GM15510 (cell line): ENCODE measurements around the gene RNF19B.

ENCODE experiments used
- POLR2A ChIP-seq: IDR thresholded peaks from 3 replicates; pipeline ENCODE4 v1.6.1; 2011; ENCODE audit warnings: borderline replicate concordance; ENCODE audit not compliant: insufficient read length; ENCODE audit errors: extremely low read depth

The RNF19B gene

DNA sequence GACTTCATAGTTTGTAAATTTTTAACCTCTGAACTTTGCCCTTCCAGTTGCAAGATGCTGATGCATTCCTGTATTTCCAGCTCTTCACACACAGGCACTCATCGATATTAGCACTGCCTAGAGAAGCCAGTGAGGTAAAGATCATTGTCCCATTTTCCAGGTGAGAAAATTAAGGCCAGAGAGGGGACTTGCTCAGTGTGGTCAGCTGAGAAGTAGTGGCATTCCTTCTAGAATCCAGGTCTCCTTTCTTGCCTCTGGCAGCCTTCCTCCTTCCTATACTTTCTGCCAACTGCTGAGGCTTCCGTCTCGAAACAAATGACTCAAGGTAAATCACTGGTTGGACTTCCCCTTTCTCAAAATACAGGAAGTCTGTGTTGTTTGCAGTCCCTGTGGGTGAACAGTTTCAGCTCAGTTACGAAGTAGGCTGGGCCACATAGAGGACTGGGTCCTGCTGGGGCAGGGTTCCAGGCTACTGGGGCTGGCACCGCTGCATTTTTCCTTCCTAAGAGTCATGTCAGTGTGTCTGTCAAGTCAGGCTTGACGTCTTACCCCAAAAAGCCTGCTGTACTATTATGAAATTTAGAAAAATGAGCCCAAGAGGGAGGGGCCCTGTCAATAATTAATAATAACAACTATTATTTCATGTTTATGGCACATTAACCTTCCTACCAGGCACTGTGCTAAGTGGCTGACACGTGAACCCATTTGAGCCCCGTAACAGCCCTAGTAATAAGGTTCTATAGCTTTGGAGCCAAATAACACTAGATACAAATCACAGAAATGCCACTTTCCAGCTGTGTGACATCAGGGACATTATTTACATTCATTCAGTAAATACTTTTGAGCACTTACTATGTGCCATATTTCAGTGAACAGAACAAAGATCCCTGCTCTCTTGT is 16.6 kb upstream of the RNF19B start:
- TF ChIP-seq POLR2A = peak; percentile 56

DNA sequence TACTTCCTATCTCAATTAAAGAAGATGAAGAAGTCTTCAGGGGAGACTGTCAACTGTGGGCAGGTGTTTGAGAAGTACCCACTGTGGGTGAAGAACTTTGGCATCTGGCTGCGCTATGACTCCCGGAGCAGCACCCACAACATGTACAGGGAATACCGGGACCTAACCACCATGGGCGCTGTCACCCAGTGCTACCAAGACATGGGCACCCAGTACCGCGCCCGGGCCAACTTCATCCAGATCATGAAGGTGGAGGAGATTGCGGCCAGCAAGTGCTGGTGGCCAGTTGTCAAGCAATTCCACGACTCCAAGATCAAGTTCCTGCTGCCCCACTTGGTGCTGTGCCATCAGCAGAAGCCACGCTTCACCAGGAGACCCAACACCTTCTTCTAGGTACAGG is 15.5 kb upstream of the RNF19B start:
- no peak for TF ChIP-seq POLR2A

DNA sequence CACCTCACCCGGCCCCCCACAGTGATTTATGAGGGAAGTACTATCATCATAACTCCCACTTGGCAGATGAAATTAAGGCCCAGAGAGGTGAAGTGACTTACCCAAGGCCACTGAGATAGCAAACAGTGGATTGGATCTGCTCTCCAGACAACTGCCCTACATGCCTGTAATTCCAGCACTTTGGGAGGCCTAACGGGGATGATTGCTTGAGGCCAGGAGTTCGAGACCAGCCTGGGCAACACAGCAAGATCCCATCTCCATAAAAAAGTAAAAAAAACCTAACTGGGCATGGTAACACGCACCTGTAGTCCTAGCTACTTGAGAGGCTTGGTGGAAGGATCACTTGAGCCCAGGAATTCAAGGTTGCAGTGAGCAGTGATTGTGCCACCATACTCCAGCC is 14.2 kb upstream of the RNF19B start:
- no peak for TF ChIP-seq POLR2A

DNA sequence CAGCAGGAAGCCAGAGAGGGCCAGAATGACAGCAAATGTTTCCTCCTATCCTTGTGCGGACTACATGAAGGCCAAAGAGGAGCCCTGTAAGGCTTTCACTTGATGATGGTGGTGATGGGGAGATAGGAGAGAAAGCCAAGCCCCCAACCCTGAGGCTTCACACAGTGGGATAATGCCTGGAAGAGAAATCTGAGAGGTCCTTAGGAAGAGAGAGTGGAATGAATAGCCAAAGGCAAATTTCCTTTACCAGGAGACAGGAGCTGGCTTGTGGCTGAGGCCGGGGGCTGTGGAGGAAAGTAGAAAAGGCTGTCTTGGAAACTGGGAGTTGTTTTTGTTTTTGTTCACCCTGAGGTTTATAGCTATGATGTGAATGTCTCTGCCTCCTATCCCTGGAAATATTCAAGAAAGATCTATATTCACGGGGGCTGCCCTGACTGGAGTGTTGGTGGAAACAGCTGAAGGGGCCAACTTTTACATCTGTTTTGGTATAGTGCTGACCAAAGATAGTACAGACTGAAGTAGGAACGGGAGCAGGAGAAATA is 13.0 kb upstream of the RNF19B start:
- no peak for TF ChIP-seq POLR2A

DNA sequence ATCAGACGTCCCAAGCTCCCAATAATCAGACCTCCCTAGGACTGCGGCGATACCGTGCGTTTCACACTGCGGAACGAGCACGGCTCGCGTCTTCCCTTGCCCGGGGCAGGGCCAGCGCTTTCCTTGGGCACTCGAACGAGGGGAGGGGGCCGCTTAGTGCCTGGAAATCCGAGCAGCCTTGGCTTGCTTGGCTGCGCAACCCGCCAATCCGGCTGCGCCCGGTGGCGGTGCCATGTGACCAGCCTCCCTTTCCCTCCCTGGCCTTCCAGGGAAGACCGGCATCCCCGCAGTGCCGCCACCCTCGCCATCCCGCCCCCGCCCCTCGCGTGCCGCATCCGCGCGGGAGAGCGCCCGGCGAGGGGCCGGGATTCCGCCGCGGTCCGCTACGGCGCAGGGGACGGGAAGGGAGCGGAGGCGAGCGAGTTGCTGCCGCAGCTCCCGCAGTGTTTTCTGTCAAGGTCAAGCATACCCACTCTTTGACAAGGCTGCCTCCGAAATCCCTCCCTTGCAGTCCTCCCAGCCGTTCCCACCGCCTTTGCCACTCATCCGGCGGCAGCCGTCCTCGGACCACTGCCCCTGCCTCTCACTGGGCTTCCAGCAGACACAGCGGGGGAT is 8.3 kb upstream of the RNF19B start:
- no peak for TF ChIP-seq POLR2A

DNA sequence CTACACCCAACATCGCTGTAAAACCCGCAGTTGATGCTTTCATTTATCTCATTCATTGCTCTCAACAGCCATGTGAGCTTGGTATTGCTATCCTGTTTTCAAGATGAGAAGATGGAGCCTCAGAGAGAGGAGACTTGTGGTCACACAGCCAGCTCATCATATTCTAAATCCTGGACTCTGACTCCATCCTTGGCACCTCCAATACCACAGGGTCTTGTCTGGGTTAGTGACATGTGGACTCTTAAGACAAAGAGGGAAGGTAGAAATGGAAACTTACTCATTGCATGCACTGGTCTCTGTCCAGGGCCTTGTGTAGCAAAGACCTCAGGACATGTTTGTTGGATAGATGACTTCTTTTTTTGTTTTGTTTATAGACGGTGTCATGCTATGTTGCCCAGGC is 7.0 kb upstream of the RNF19B start:
- no peak for TF ChIP-seq POLR2A

DNA sequence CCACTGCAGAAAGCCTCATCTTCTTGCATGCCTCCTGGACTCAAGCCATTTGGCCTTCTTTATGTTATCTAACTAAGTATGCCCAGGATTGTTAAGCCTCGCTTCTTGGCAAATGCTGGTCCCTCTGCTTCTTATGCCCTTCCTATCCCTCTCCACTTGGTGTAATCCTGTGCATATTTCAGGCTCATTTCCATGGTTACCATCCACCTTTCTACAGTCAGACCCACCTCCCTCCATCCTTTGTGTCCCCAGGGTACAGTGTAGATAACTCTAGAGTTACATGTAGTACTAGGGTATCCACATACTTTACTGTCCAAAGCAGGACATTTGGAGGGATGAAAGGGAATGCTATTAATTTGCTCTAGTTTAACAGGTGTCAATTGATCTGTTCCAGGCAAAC is 6.5 kb upstream of the RNF19B start:
- TF ChIP-seq POLR2A = no peak

DNA sequence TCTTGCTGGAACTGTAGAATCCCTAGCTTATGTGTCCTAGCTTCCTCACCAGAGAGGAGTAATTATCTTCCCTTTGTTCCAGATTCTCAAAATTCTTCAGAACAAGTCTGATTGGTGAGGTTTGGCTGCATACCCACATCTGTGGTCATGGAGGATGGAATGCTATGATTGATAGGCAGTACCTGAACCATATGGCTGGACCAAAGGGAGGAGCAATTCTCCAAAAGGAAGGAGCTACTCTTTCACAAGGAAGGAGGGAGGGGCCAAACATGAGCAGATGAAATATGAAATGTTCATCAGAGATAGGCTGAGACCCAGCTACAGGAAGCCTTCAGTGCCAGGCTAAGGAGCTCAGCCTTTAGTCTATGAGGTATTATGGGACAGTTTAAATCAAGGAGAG is 5.0 kb upstream of the RNF19B start:
- TF ChIP-seq POLR2A = no peak

DNA sequence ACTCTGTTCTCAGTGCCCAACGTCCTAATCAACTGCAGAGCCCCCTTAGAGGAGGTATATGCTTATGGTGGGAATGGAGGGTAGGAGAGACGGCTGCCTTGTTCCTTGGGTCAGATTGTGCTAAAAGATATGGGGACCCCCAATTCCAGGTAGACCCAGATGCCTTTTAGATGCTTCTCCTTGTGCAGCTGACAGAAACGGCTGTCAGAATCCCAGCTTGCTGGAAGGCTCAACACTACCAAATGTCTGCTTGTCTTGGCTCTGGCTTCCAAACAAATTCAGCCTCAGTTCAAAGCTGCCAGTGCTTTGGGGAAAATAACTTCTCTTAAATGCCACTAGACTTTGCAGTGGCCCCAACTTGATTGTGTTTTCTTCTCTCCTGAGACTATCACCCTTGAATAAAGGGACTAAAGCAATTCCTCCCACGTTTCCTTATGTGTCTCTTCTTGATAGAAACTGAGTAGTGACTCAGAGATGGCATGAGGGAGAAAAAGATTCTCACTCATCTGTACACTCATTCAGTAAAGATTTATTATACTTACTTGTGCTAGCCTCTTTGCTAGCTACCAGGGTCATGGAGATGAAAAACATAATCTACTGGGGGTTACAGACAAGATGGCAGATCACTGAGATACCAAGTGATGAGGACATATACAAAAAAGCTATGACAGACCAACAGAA is 3.4 kb upstream of the RNF19B start:
- no peak for TF ChIP-seq POLR2A

DNA sequence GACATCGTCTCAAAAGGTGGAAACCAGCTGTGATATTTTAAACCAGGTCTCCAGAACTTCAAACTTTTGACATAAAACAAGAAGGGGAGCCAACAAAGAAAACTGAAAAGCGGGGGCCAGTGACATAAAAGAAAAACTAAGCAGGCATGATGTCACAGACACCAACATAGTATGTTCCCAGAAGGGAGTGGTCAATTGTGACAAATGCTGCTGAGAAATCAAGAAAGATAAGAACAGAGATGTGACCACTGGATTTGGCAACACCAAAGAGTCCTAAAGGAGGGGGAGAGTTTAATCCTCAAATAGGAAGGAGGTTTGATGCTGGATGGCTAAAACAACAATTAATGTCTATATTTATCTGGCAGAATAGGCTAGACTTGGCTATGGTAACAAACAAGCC is 2.3 kb upstream of the RNF19B start:
- no peak for TF ChIP-seq POLR2A

DNA sequence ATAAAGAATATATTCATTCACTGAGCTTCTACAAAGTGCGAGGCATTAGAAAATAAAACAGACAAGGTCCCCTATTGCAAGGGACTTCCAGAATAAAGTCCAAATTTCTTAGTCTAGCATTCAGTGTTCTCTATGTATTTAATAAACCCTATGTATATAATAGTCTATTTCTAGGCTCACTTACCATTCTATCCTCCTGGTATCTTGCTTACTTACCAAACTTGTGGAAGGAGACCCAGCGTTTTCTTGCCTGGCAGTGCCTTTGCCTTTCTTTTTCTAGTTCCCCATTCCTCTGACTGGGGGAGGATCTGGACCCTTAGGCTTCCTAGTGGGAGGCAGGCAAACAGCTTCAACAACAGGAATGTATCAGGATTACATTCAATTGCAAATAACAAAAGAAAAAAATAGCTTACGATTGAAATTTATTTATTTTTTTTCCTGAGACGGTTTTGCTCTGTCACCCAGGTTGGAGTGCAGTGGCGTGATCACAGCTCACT is 690 bp upstream of the RNF19B start:
- TF ChIP-seq POLR2A = no peak

DNA sequence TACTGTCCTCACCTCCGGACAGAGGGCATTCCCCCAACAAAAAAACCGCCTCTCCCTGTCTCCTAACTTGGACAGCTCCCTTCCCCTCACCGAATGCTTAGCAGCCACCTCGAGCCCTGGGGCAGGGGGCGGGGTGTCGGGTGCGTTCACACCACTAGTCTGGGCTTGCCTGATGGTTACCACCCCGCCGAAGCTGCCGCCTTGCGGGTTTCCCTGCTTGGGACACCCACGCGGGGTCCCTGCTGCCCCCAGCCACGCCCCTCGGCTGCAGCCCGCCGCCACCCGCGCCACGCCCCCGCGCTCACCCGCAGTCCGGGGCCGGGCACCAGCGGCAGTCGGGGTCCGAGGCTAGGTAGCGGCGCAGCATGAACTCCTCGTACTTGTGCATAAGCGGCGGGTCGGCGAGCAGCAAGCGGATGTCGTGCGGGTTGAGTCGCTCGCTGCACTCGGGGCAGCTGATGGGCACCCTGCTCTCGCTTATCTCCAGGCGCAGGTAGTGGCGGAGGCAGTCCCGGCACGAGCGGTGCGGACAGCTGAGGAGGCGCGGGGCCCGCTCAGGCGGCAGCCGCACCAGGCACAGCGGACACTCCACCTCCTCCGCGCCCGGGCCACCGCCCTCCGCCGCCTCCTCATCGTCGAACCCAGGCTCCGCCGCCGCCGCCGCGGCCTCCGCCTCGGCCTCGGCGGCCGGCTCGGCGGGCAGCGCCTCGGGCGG is 706 bp downstream of the RNF19B start:
- peak; percentile 30 for TF ChIP-seq POLR2A

DNA sequence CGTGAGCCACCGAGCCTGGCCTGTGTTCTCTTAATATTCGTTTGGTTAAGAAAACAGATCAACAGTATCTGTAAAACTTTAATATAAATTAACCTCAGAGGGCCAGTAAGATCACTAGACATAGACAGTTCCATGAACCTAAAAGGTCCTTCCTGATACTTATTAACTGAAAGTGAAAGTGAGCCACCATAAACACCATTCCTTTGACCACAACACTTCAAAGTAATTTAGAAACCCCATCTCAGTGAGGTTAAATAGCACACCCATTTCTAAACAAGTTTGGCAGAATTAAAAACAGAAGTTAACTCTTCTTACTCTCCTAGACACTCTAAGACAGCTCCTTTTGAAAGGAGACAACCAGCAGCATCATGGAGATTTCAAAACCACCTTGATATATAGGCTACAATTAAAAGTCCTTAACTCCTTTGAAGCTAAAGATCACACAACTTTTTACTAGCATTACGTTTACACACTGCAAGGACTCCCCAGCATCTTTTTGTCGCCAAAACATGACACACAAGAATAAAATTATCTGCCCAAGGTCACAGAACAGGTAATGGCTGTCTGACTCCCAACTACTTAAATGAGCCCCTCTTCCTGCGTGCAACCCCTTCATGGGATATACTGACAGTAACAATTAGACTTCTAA is 2.2 kb downstream of the RNF19B start:
- TF ChIP-seq POLR2A = no peak

DNA sequence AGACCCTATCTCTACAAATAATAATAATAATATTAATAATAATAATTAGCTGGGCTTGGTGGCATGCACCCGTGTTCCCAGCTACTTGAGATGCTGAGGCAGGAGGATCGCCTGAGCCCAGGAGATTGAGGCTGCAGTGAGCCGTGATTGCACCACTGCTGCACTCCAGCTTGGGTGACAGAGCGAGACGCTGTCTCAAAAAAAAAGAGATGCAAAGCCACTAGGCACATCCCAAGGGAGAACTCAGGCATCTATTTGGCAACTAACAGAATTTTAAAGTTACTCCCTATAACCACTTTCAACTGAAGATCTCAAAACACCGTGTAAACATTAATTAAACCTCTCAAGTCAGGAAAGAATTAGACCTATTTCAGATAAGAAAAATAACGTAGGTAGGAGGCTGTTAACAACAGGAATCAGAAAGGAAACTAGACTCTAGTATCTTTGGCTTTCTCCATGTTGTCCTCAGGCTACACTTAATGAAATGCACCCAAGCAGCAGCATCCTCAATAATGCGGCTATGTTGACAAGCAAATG is 3.7 kb downstream of the RNF19B start:
- no peak for TF ChIP-seq POLR2A

DNA sequence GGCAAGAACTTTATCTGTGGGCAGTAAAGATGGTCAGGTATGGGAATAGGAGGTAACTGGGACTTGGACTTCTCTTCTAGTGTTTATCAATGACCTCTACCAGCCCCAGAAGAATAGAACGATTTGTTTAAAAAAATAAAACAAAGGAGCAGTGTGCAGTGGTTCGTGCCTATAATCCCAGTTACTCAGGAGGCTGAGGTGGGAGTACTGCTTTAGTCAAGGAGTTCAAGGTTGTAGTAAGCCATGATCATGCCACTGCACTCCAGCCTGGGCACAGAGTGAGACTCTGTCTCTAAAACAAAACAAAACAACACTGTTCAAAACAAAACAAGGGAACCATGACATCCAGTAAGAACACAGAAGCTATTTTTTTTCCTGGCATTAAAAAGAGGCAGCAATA is 4.3 kb downstream of the RNF19B start:
- no peak for TF ChIP-seq POLR2A

DNA sequence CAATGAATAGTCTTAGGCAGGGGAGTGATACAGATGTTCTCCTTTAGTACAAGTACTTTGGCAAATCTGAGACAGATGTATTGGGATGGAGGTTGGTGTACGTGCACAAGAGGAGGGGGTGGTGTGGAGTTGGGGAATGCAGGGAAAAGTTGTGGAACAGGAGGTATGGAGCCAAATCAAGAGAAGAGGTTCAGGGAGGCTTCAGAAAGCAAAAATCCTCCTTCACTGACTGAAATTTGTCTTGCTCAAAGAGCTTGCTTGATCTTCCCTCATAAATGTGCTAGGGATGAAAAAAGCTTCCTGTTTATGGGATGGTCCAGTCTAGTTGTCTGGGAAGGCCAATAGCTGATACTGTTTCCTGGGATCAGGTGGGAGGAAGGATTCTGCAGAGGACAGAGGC is 5.8 kb downstream of the RNF19B start:
- no peak for TF ChIP-seq POLR2A
